IMR-90 (cell line): ENCODE data around the gene ACAN.

Source experiments
- CTCF ChIP-seq: conservative IDR thresholded peaks from 2 replicates; pipeline ENCODE4 v1.5.1; 2012; ENCODE audit warnings: mild to moderate bottlenecking, low read depth, low read length, improper control_type of control experiment
- POLR2A ChIP-seq: IDR thresholded peaks from 2 replicates; pipeline ENCODE4 v1.6.1; 2012; ENCODE audit warnings: mild to moderate bottlenecking, low read depth, low read length

DNA sequence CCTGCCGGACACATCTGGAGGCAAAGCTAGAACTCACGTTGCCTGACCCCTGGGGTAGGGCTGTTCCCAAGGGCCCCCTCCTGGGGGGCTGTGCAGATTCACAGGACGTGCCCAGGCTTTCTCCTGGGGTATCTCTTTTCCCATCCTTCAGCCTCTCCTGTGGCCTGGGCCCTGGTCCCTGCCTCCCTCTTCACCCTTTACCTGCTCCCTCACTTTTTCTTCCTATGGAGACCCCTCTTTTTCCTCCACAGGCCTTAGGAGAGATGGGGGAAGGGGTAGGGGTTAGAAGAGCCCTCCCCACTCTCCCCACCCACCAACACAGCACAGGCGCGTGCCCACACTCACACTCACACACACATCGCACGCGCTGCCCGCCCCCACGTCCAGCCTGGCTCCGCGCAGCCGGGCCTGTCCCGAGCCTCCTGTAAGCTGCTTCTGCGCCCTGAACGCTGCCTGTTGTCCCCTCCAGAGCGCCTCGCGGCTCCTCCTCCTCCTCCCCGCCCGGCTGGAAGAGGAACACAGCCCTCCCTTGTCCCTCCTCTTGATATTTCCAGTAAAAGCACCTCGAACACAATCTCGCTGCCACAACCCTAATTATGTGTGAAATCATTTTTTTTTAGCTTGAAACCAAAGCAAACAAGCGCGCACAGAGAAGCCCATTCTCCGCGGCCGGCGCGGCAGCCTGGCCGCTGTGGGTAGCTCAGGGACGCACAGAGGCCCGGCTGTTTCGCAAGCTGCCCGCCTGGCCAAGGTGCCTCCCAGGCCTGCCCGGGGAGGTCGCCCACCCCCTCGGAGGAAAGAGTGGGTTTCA lies 33.9 kb upstream of the ACAN start:
- TF ChIP-seq CTCF (no peak), POLR2A (no peak)
